HuH-7 (cell line): ENCODE measurements around the gene BUB3.

Experiments
- DNase-seq: peaks from one replicate; pipeline ENCODE4 v3.0.0; 2011; ENCODE audit warnings: low spot score

Gene BUB3

GRCh38 chr10:123141791-123142700 is 12.2 kb upstream of the BUB3 start:
- DNase-seq: no peak

- DNase-seq: no peak
These were observed 11.5 kb upstream of the BUB3 start for GRCh38 chr10:123142701-123143161.

GRCh38 chr10:123143162-123143824 is 10.9 kb upstream of the BUB3 start:
- no peak for DNase-seq

- no peak for DNase-seq
These were observed 10.4 kb upstream of the BUB3 start for GRCh38 chr10:123143825-123144168.

GRCh38 chr10:123144697-123145541 is 9.3 kb upstream of the BUB3 start:
- no peak for DNase-seq

GRCh38 chr10:123145542-123146012 is 8.6 kb upstream of the BUB3 start:
- no peak for DNase-seq

GRCh38 chr10:123146013-123146893 is 7.9 kb upstream of the BUB3 start:
- DNase-seq: no peak

GRCh38 chr10:123146894-123147634 is 7.1 kb upstream of the BUB3 start:
- DNase-seq: no peak

GRCh38 chr10:123147635-123148413 is 6.4 kb upstream of the BUB3 start, which contains the start of gene HMX2:
Gene HMX2 (plus strand): TSS chr10:123148136. CDS start chr10:123148379, 243 bp downstream.
- DNase-seq: peak; percentile 62

- no peak for DNase-seq
These were observed 5.6 kb upstream of the BUB3 start for GRCh38 chr10:123148414-123149161.

- no peak for DNase-seq
These were observed 5.0 kb upstream of the BUB3 start for GRCh38 chr10:123149162-123149567.

GRCh38 chr10:123149568-123150270 is 4.5 kb upstream of the BUB3 start:
- DNase-seq: no peak

- no peak for DNase-seq
These were observed 3.8 kb upstream of the BUB3 start for GRCh38 chr10:123150271-123150985.

GRCh38 chr10:123150986-123151736 is 3.0 kb upstream of the BUB3 start:
- no peak for DNase-seq

GRCh38 chr10:123151737-123152135 is 2.5 kb upstream of the BUB3 start:
- DNase-seq: no peak

GRCh38 chr10:123153486-123154091 is 613 bp upstream of the BUB3 start:
- no peak for DNase-seq
